Ovary (tissue), 3 donors: ENCODE measurements around the gene CHCHD3.

Source experiments
- CTCF ChIP-seq, 3 donors: fragments of 450-650 bp in 2 of 3; fragments of 200-600 bp in 1 of 3; IDR thresholded peaks; one replicate each; pipeline versions ENCODE4 v1.5.1 to v1.8.0; 2016 to 2022; ENCODE audit warnings: antibody characterized with exemption in 3 of 3, mild to moderate bottlenecking in 1 of 3
- EP300 ChIP-seq: sonication (generic); formaldehyde crosslinking; IDR thresholded peaks from one replicate; pipeline ENCODE4 v1.6.1; 2017; ENCODE audit warnings: antibody characterized with exemption
- donor health status: DM: no; HTN: no; CAD: no.

- TF ChIP-seq CTCF (IDR thresholded peaks at IDR 0.05), result no peak
- no peak for TF ChIP-seq EP300
Measured at GRCh38 chr7:132760866-132761265, 321.0 kb downstream of the CHCHD3 start.
